ENCODE results near the gene SUN1. TPM values are rescaled to one million over a fixed set of nuclear protein-coding genes. Genes with fewer than 3 reads are reported as not detected.

Gene SUN1
- total RNA-seq, 4 donors from 2014 or later, result 139 to 624 (median 446) TPM

DNA sequence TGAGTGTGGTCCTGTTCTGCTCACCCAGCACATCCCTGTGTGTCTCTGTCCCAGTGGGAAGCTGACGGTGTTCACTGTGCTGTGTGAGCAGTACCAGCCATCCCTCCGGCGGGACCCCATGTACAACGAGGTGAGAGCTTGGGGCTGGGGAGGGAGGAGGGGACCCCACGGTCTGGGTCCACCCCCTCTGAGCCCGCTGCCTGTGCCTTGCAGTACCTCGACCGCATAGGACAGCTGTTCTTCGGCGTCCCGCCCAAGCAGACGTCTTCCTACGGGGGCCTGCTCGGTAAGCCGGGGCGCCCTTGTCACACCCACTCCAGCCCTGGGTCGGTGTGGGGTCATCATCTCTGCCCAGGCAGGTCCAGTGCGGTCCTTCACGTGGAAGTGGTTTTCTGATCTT lies 61.4 kb downstream of the SUN1 start:
- H3K27ac ChIP-seq, result no peak overlapping the region
- no peaks in the 10 kb centered on the region for H3K9me3 ChIP-seq
- intact Hi-C loops (cut with DNase I; ENCODE audit: low total_unique reads), result no loop called here
- DNase-seq, result no peak
- no peaks in the 10 kb centered on the region for H3K36me3 ChIP-seq
- no peaks in the 10 kb centered on the region for H3K27me3 ChIP-seq
- H3K4me1 ChIP-seq, result no peaks in the 10 kb centered on the region
- H3K4me3 ChIP-seq, result no peak overlapping the region
- TF ChIP-seq POLR2A (IDR thresholded peaks at IDR 0.05), result no peak
- TF ChIP-seq, protein P1, sequence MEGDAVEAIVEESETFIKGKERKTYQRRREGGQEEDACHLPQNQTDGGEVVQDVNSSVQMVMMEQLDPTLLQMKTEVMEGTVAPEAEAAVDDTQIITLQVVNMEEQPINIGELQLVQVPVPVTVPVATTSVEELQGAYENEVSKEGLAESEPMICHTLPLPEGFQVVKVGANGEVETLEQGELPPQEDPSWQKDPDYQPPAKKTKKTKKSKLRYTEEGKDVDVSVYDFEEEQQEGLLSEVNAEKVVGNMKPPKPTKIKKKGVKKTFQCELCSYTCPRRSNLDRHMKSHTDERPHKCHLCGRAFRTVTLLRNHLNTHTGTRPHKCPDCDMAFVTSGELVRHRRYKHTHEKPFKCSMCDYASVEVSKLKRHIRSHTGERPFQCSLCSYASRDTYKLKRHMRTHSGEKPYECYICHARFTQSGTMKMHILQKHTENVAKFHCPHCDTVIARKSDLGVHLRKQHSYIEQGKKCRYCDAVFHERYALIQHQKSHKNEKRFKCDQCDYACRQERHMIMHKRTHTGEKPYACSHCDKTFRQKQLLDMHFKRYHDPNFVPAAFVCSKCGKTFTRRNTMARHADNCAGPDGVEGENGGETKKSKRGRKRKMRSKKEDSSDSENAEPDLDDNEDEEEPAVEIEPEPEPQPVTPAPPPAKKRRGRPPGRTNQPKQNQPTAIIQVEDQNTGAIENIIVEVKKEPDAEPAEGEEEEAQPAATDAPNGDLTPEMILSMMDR (IDR thresholded peaks at IDR 0.05), result no peak

DNA sequence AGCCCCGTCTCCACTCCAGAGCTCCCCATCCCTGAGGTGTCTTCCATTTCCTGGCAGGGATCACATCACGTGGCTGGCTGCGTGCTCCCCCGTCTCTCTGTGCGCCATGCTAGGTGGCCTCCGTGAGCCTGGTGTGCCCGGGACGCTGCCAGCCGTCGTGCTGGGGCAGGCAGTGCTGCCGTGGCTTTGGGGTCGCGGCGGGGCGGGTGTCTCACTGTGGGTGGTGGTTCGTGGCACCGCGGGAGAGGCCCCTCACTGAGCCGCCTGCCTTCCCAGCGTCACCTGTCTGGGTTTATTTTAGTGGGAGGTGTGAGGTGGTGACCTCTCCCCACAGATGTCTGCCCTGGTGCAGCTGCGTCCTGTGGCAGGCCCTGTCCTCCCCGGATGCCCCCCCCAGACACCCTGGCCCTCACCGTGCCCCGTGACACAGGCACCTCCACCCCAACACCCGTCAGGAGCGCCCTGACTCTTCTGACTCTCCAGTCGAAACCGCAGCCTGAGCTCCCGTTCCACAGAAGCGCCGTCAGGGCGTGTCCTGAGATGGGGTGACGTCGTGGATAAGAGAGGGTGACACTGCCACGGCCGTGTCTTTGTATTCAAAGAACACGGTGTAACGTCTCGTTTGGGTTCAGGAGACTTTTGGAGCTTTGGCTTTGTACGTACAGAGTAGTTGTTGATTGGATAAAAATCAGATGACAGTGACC lies 62.0 kb downstream of the SUN1 start:
- Histone ChIP-seq H3K4me1 (no peaks in the 10 kb centered on the region), H3K27me3 (no peaks in the 10 kb centered on the region), H3K4me3 (no peak overlapping the region), H3K9me3 (no peaks in the 10 kb centered on the region), H3K27ac (no peak overlapping the region), H3K36me3 (no peaks in the 10 kb centered on the region)
- intact Hi-C loops (cut with DNase I; ENCODE audit: low total_unique reads), result no loop called here
- no peak for DNase-seq
- no peak for TF ChIP-seq POLR2A (IDR thresholded peaks at IDR 0.05)
- TF ChIP-seq, protein P1 (IDR thresholded peaks at IDR 0.05), result no peak

DNA sequence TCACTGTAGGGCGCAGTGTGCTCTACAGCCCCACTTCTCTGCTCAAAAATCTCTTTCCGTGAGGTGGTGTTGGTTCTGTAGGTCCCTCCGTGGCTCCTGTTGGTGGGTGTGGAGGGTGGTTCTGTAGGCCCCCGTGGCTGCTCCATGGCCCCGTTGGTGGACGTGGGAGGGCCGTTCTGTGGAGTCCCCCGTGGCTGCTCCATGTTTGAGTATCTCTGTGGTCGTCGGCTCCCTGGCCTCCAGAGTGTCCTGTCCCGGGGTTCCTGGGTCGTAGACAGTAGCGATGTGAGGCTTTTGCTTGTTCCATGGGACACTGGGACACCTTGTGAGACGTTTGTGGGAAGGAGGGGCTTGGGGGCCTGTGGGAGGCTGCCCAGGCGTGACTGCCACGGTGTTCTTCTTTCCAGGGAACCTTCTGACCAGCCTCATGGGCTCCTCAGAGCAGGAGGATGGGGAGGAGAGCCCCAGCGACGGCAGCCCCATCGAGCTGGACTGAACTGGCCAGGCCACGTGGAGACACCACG lies 62.7 kb downstream of the SUN1 start:
- H3K9me3 ChIP-seq, result no peaks in the 10 kb centered on the region
- H3K4me3 ChIP-seq, result no peak overlapping the region
- no peak for DNase-seq
- H3K4me1 ChIP-seq, result no peaks in the 10 kb centered on the region
- no peaks in the 10 kb centered on the region for H3K27me3 ChIP-seq
- no peaks in the 10 kb centered on the region for H3K36me3 ChIP-seq
- intact Hi-C loops (cut with DNase I; ENCODE audit: low total_unique reads), result no loop called here
- no peak overlapping the region for H3K27ac ChIP-seq
- TF ChIP-seq POLR2A (IDR thresholded peaks at IDR 0.05), result no peak
- TF ChIP-seq, protein P1 (IDR thresholded peaks at IDR 0.05), result no peak

DNA sequence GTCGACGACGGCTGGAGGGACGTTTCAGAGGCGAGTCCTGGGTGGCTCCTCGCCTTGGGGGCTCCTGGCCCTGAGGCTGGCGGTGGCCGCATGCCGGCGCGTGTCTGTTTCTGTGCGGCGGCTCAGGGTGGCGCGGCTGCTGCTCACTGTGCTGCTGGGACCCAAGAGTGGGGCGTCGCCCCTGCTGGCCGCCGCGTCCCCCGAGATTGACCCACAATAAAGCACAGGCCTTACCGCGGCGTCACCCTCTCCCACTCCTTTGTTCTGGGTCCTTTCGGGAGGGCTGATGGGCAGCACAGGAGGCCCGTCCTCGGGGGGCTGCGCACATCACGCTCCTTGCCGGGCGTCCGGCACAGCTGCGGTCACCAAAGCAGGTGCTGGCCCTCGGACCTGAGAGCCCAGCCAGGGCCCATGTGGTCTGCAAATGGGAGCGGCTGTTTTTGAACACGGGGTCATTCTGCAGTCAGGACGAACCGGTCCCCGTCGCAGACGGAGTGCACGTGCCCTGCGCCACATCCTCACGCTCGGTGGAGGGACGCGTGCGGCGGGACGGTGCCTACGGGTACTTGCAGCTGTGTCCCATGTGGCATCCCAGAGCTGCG lies 63.3 kb downstream of the SUN1 start:
- Histone ChIP-seq H3K36me3 (no peaks in the 10 kb centered on the region), H3K27me3 (no peaks in the 10 kb centered on the region), H3K9me3 (no peaks in the 10 kb centered on the region), H3K4me3 (no peak overlapping the region), H3K4me1 (no peaks in the 10 kb centered on the region), H3K27ac (no peak overlapping the region)
- intact Hi-C loops (cut with DNase I; ENCODE audit: low total_unique reads), result no loop called here
- TF ChIP-seq POLR2A (IDR thresholded peaks at IDR 0.05), result no peak
- TF ChIP-seq, protein P1 (IDR thresholded peaks at IDR 0.05), result no peak
- no peak for DNase-seq

DNA sequence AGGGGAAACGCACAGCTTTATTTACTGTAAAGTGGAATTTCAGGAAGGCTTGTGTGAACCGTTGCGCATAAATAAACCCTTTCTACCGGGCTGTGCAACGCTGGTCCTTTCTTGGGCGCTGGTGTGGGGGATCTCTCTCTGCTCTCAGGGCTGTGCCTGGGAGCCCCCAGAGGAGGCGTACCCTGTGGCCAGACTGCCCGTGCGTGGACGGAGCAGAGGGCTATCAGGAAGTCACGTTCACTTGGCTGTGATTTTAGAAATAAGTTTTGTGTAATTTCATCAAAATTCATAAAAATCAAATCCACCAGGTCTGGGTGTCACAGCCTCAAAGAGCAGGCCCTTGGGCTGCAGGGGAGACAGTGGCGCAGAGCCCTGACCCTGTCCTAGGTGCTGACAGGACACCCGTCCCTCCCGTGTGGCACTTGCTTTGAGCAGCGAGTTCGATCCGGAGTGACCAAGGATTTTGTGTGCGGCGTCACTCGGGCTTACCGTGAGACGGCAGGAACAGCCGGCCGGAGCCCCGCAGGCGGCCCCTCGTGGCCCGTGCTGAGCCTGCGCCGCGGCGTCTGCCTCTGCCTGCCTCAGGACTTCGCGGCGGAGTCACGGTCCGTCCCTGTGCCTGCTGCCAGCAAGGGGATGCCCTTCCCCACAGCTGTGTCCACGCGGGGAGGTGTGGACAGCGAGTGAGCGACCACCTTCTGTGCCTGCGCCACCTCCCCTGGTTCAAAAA lies 64.2 kb downstream of the SUN1 start:
- H3K27me3 ChIP-seq, result no peaks in the 10 kb centered on the region
- DNase-seq, result no peak
- H3K4me1 ChIP-seq, result peaks cover 0 to 6% of the 10 kb centered on the region in 2 donors
- TF ChIP-seq, protein P1 (IDR thresholded peaks at IDR 0.05), result no peak
- TF ChIP-seq POLR2A (IDR thresholded peaks at IDR 0.05), result no peak
- H3K36me3 ChIP-seq, result no peaks in the 10 kb centered on the region
- intact Hi-C loops (cut with DNase I; ENCODE audit: low total_unique reads), result no loop called here
- H3K4me3 ChIP-seq, result no peak overlapping the region
- H3K27ac ChIP-seq, result no peak overlapping the region
- no peaks in the 10 kb centered on the region for H3K9me3 ChIP-seq

Data from uterus (tissue), 4 donors.